ENCODE measurements around the gene SCAP.
A peak's percentile ranks its signal among the peaks of the same experiment; 100 is the strongest.

The SCAP gene

DNA sequence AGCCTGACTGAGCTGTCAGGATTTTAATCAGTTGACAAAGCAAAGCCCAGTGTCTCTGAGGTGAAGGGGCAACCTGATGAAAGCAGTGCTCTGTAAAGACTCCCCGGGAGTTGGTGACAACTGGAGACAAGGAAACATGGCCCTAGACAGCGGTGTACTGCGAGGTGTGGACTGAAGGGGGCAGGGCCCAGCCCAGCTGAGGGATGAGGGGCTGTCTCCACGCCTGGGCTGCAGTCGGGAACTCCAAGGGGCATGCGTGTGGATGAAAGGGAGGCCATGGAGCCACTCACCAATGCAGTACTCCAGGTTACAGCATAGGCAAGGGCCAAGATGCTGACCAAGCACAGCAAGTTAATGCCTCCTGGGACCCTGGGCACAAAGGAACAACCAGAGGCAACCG, 45.1 kb downstream of the SCAP start:
- no peak for DNase-seq

DNA sequence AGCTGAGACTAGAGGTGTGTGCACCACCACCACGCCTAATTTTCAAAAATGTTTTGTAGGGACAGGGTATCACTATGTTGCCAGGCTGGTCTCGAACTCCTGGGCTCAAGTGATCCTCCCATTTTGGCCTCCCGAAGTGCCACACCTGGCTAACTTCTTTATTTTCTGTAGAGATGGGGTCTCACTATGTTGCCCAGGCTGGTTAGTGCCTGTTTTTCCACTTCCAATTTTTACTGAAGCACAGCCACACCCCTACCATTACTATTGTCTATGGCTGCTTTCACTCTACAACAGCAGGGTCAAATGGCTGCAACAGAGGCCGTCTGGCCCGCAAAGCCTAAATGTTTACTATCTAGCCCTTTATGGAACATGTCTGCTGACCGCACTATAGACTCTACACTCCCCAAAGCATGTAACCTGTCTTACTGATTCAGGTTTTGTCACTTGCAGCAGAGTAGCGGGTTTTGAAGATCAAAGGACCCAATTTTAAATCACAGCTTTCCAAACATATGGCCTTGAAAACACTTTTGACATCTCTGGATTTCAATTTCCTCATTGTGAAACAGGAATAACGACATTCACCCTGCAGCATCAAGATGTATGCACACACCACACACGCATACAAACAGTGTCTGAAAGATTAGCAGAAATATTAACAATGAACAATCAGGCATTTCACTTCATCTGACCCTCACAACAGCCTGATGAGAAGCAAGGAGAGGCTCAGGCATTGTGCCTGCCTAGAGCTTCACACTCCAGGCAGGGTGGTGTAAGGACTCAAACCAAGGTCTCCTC, 46.1 kb downstream of the SCAP start:
- DNase-seq, result no peak

GRCh38 chr3:47428662-47429061, 47.1 kb downstream of the SCAP start:
- no peak for DNase-seq

DNA sequence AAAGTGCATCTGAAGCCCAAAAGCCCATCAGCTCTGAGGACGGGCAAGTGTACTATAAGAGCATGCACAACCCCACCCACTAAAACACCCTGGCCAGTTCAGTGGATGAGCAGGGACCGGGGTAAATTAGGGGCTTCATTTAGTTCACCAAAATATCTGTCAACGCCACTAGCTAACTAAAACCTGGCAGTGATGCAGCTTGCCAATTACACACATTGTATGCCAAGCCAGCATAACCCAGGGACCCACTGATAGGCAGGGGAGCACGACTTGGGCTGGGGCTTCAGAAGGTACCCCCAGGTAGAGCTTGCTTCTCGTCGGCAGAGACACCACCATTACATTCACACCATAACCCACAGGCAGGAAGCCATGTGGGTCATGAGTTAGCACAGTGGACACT, 47.9 kb downstream of the SCAP start:
- no peak for DNase-seq

GRCh38 chr3:47425959-47426358, 49.8 kb downstream of the SCAP start:
- no peak for DNase-seq

GRCh38 chr3:47425383-47425778, 50.4 kb downstream of the SCAP start:
- no peak for DNase-seq

DNA sequence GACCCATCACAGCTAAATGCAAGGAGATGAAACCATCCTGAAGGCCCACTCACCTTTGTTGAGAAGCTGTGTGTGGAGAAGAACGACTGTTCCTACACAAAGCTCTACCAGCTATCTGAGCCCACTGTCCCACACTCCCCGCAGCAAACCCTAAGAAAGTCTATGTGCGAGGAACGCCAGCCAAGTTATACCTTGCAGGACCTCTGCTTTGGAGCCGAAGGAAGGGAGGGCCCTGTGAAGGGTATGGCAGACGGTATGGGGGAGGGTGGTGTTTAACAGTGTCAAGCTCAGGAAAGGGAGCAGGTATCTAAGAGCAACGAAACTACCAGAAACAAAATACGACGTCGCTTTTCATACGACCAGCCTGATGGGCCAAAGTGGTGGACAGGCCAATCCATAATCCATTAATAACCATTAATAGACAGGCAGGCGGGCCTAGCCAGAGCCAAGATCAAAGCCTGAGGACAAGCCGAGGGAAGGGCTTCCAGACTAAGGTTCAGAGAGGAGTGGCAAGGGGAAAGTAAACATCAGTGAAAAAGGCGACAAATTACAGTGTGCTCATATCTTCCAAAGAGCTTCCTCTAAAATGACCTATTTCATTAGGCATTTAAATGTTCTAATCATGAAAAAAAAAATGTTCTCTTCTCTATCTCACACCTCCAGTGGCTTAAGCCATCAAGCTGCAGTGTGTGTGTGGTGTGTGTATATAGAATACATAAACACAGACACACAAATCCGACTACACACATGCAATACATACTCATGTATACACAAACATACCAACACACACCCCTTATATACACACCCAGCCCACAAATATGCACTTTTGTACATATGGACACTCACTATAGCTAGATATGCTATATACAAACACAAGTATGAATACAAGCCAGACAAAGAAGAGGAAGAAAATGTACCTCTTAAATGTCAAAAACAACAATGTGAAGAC, 51.0 kb downstream of the SCAP start:
- DNase-seq, result no peak

GRCh38 chr3:47423548-47424145, 52.1 kb downstream of the SCAP start:
- DNase-seq, result no peak

DNA sequence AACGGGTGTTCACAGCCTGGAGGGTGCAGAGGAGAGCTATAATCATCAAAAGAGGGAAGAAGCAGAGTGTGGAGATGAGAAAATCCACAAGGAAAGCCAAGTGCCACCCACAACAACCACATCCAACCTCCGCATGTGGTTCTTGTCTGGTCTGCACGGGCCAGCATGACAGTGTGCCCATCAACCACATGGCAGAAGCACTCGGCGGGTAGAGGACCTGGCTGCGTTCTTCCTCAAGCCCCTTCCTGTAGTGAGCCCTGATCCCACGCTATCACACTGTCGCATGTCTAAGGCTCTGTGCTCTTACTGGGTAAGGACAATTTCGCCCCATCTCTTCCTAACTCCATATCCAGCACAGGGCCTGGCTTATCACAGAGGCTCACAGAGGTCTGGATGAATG, 53.0 kb downstream of the SCAP start:
- DNase-seq, result no peak

GRCh38 chr3:47421741-47422649, 53.7 kb downstream of the SCAP start:
- no peak for DNase-seq

DNA sequence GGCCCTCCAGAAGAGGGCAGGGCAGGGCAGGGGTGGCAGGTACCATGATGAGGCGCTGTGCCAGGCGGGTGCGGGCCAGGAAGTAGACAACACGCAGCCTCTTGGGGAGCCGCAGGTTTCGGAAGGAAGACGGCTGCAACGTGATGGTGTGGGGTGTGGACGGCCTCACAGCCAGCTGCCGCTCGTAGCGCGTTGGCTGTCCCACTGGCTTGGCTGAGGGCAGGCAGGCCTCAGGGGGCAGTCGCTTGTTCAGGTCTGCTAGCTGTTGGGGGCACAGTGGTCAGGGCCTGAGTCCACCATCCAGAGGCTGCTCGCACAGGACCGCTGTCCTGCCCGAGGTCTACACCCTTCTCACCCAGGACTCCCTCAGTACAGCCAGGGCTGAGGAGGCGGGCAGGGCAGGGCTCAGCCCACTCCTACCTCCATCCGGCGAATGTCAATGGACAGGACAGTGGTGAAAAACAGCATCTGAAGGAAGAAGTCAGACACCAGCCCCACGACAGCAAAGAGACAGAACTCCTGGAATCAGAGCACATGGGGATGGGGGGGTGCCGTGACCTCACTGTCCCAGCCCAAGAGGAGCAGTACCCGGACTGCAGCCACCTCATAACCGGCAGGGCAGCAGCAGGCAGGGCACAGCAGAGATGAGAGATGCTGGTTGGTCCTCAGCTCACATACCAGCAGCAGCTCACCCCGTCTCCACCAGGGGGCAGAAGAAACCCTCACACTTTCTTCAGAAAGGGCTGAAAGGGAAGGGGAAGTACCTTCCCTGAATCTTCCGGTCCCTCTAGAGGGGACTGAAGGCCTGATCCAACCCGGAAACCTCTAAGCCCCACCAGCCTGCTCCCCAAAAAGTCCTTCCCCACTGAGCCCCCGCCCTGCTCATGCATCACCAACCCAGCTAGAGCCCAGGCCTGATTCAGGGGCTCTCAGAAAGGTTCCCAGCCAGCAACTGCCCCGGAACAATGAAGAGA, 54.9 kb downstream of the SCAP start:
- DNase-seq, result peak; percentile 79 to 90

- no peak for DNase-seq
These were observed 55.7 kb downstream of the SCAP start for GRCh38 chr3:47420044-47420430.

DNA sequence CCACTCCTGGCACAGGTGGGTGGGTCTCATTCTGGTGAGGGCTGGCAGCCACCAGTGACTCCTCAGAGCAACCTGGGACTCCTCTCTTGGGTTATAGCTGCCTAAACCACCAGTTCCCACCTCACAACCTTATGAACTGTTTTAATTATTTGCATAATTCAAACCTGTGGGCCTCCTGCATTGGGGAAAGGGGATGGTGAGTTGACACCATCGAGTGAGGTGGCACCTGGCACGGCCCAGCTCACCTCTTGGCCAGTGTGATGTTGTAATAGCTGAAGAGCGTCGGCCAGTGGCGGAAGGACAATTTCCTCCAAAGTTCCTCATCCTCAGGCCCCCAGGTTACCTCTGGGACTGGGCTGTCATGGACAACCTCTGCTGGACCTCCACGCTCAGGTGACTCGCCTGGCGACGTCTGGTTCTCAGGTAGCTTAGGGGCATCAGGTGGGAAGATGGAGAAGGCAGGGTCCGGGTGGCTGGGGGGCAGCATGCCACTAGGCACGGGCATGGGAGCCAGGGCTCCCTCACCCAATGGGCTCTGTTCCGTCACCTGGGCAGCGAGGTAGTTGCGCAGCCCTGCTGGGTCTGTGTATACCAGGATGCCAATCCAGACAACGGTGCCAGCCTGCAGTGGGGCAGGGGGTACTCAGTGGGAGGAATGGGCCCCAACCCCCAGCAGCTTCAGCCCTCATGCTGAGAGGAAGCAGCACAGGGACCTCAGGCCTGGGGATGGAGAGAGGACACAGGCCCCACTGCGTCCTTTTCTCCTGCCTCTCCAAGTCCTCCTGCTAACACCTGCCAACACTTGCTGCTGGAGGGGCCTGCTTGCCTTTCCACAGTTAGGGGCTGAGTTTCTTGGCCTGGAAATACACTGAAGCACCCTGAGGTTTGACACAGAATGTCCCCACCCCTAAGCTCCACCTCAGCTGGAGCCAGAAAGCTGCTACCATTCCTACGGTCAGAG, 56.4 kb downstream of the SCAP start:
- no peak for DNase-seq

- no peak for DNase-seq
These were observed 57.3 kb downstream of the SCAP start for GRCh38 chr3:47418167-47419082.

DNA sequence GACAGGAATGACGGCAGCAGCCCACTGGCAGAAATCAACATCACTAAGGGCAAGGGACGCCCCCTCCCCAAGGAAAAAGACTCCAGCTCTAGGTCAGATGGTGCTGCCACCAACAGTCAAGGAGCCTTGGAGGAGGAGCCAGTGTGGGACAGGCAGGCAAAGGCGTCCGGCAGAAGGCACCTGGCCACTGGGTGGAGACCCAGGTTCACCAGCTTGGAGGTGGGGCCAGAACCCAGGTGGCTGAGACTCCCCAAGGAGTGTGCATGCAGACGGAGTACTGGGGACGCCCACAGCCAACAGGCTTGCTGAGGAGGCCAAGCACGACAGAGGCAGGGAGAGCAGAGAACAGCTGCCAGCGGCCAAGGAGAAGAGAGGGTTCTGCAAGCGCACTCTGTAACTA, 59.7 kb downstream of the SCAP start:
- DNase-seq, result no peak

- DNase-seq, result no peak
These were observed 60.8 kb downstream of the SCAP start for GRCh38 chr3:47414666-47415587.

DNA sequence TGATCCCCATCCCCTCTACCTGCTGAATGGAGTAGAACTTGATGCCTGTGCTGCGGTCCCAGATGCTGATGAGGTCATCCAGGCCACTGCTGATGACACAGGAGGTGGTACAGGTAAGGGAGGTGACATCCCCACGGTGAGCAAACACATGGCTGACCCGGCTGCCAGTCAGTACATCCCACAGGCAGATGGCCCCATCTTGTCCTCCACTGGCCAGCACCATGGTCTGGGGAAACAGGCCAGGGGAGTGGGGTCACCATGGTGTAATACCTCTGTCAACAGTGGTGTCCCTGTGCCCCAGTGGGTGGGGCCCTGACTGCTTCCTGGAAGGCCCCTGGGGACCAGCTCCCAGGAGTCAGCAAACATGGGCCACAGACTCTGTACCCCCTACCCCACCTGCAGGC, 61.6 kb downstream of the SCAP start:
- DNase-seq, result no peak

- no peak for DNase-seq
These were observed 62.0 kb downstream of the SCAP start for GRCh38 chr3:47413751-47414150.

All from activated CD4-positive, alpha-beta T cell treated with anti-CD3 and anti-CD28 coated beads for 4 hours (primary cell).